OCI-LY7 (cell line): ENCODE results near the gene MAPK6. TPM values are rescaled to one million over a fixed set of nuclear protein-coding genes. Genes with fewer than 3 reads are reported as not detected.
A peak's percentile ranks its signal among the peaks of the same experiment; 100 is the strongest.
"Not testable (repeated sequence)": the region's sequence is repeated elsewhere in the genome, so short reads cannot be mapped to it uniquely, and the experiment has no call there.

Experiments
- BruUV-seq: library from RNA; stranded (reverse); fragments of 400-500 nt; replicated peaks from 2 replicates; lab custom pipeline; 2021; lab: Mats Ljungman, UMichigan
- CTCF ChIA-PET: fragments of 300-600 bp; sonication (Branson Sonifier 250); formaldehyde crosslinking; loops from one replicate; lab custom pipeline; 2022; ENCODE audit warnings: antibody characterized with exemption; ENCODE audit not compliant: unreplicated experiment; lab: Charles Lee
- POLR2A ChIA-PET: fragments of 300-600 bp; sonication (Branson Sonifier 250); formaldehyde crosslinking; loops from one replicate; lab custom pipeline; 2022; ENCODE audit warnings: antibody characterized with exemption; lab: Charles Lee
- DNase-seq: peaks from one replicate; pipeline ENCODE4 v3.0.0-alpha.2; 2015; ENCODE audit warnings: low spot score
- H2AFZ ChIP-seq: fragments of 200-600 bp; sonication (generic), shearing (Covaris generic); 2 replicates; pipeline ENCODE4 v1.6.1; 2014; ENCODE audit warnings: mild to moderate bottlenecking, antibody characterized with exemption, low read length, moderate library complexity
- H3K27ac ChIP-seq: fragments of 200-600 bp; sonication (generic); 2 replicates; pipeline ENCODE4 v1.5.1; 2014; ENCODE audit warnings: mixed run types, low read depth, mild to moderate bottlenecking, moderate library complexity, low read length, inconsistent platforms; ENCODE audit not compliant: poor library complexity, severe bottlenecking
- H3K36me3 ChIP-seq: fragments of 200-600 bp; sonication (generic); 2 replicates; pipeline ENCODE4 v1.6.1; 2014; ENCODE audit warnings: mild to moderate bottlenecking, antibody characterized with exemption, low read length, moderate library complexity, mixed read lengths; ENCODE audit not compliant: insufficient read depth
- H3K4me1 ChIP-seq: fragments of 200-600 bp; sonication (generic); 2 replicates; pipeline ENCODE4 v1.5.1; 2014; ENCODE audit warnings: mild to moderate bottlenecking, low read length; ENCODE audit not compliant: insufficient read depth, poor library complexity, severe bottlenecking
- H3K4me2 ChIP-seq: fragments of 200-600 bp; sonication (generic); 2 replicates; pipeline ENCODE4 v1.6.1; 2014; ENCODE audit warnings: mild to moderate bottlenecking, low read length
- H3K4me3 ChIP-seq: fragments of 200-600 bp; sonication (generic); 2 replicates; pipeline ENCODE4 v1.5.1; 2014; ENCODE audit warnings: mild to moderate bottlenecking, low read depth, low read length; ENCODE audit not compliant: poor library complexity, severe bottlenecking
- H3K79me2 ChIP-seq: fragments of 200-600 bp; sonication (generic); 2 replicates; pipeline ENCODE4 v1.6.1; 2016; ENCODE audit warnings: low read depth, mild to moderate bottlenecking, low read length, moderate library complexity, mixed read lengths; ENCODE audit not compliant: insufficient read depth
- H3K9me2 ChIP-seq: fragments of 200-600 bp; sonication (generic); 2 replicates; pipeline ENCODE4 v1.6.1; 2016; ENCODE audit warnings: mild to moderate bottlenecking, low read length, mixed read lengths; ENCODE audit not compliant: insufficient read depth
- H3K9me3 ChIP-seq: fragments of 200-600 bp; sonication (generic); 2 replicates; pipeline ENCODE4 v1.6.1; 2014; ENCODE audit warnings: mild to moderate bottlenecking, mixed run types, low read length, mixed read lengths
- H4K20me1 ChIP-seq: fragments of 200-600 bp; sonication (generic); 2 replicates; pipeline ENCODE4 v1.6.1; 2014; ENCODE audit warnings: mild to moderate bottlenecking, antibody characterized with exemption, low read length, moderate library complexity, mixed read lengths; ENCODE audit not compliant: insufficient read depth
- EZH2phosphoT487 ChIP-seq: fragments of 200-600 bp; sonication (generic); IDR thresholded peaks from 2 replicates; pipeline ENCODE4 v1.6.1; 2018; ENCODE audit warnings: low read depth, borderline replicate concordance, mild to moderate bottlenecking, mixed run types, antibody characterized with exemption, low read length, moderate library complexity, mixed read lengths
- intact Hi-C: fragments of 100-400 bp; cut with micrococcal nuclease; formaldehyde crosslinking; loops from one replicate; pipeline ENCODE4 v1.10.0; 2022; ENCODE audit not compliant: unreplicated experiment
- total RNA-seq, 2 experiments: library from RNA; depleted of rRNA in 1 of 2; stranded (reverse); fragments of >200 nt in 1 of 2; shearing (Covaris generic) in 1 of 2; gene quantifications; 2 replicates each; pipeline ENCODE4 v1.2.3, GENCODE V29; 2014 to 2022
- TF ChIP-seq, protein P1 (sequence below): fragments of 200-600 bp; sonication (generic); conservative IDR thresholded peaks from 2 replicates; pipeline ENCODE4 v1.5.1; 2014; ENCODE audit warnings: mild to moderate bottlenecking, antibody characterized with exemption, low read length, moderate library complexity, mixed read lengths

Gene MAPK6
- total RNA-seq, 2 experiments from 2014 or later, result 19.8 to 49.7 TPM

DNA sequence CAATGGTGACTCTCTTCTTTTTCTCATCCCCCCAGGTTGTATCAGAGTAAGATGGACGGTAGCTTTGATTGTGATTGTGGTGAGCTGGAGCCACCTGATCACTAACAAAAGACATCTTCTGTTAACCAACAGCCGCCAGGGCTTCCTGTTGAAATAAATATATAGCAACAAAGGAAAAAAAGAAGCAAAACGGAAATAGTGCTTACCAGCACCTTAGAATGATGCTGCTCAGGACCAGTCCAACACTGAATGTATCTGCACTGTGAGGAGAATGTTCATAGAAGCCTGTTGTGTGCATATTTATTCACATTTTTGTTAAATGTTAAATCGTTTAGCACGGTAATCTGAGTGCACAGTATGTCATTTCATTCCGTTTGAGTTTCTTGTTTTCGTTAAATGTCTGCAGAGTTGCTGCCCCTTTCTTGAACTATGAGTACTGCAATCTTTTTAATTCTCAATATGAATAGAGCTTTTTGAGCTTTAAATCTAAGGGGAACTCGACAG lies 26.8 kb downstream of the MAPK6 start:
- H4K20me1 ChIP-seq, H3K9me2 ChIP-seq, BruUV-seq, CTCF ChIA-PET, H3K9me3 ChIP-seq: not testable (repeated sequence)
- Histone ChIP-seq H3K27ac (peak overlapping the region; percentile 95), H3K4me1 (peaks cover 59% of the 10 kb centered on the region), H3K36me3 (peaks cover 46% of the 10 kb centered on the region), H3K4me3 (peak overlapping the region; percentile 52), H3K79me2 (peaks cover 73% of the 10 kb centered on the region), H2AFZ (peak overlapping the region; percentile 14; the same call in 1 of the 2 replicates), H3K4me2 (peak overlapping the region; percentile 86)
- POLR2A ChIA-PET, result interaction anchor here (0.6 to 1.6 kb wide), 8 partner anchors 9 to 74 kb away, joined by 3 to 10 read pairs (median 4); no protein-coding TSS in a partner anchor
- intact Hi-C loops, result loop anchor here (1.0 kb wide), 1 partner anchor 26 kb away; no protein-coding TSS in a partner anchor
- TF ChIP-seq, protein P1, sequence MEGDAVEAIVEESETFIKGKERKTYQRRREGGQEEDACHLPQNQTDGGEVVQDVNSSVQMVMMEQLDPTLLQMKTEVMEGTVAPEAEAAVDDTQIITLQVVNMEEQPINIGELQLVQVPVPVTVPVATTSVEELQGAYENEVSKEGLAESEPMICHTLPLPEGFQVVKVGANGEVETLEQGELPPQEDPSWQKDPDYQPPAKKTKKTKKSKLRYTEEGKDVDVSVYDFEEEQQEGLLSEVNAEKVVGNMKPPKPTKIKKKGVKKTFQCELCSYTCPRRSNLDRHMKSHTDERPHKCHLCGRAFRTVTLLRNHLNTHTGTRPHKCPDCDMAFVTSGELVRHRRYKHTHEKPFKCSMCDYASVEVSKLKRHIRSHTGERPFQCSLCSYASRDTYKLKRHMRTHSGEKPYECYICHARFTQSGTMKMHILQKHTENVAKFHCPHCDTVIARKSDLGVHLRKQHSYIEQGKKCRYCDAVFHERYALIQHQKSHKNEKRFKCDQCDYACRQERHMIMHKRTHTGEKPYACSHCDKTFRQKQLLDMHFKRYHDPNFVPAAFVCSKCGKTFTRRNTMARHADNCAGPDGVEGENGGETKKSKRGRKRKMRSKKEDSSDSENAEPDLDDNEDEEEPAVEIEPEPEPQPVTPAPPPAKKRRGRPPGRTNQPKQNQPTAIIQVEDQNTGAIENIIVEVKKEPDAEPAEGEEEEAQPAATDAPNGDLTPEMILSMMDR, result peak; percentile 66
- DNase-seq, result peak; percentile 86

DNA sequence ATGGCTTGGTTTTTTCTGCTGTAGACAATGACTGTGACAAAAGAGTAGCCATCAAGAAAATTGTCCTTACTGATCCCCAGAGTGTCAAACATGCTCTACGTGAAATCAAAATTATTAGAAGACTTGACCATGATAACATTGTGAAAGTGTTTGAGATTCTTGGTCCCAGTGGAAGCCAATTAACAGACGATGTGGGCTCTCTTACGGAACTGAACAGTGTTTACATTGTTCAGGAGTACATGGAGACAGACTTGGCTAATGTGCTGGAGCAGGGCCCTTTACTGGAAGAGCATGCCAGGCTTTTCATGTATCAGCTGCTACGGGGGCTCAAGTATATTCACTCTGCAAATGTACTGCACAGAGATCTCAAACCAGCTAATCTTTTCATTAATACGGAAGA lies 27.5 kb downstream of the MAPK6 start:
- Histone ChIP-seq H3K27ac (peak overlapping the region; percentile 95), H3K4me1 (peaks cover 58% of the 10 kb centered on the region), H3K4me3 (peak overlapping the region; percentile 52), H2AFZ (peak overlapping the region; percentile 14; the same call in 1 of the 2 replicates), H3K36me3 (peaks cover 53% of the 10 kb centered on the region), H3K4me2 (peak overlapping the region; percentile 86), H3K79me2 (peaks cover 67% of the 10 kb centered on the region)
- DNase-seq, CTCF ChIA-PET, intact Hi-C loops, H3K9me3 ChIP-seq, H4K20me1 ChIP-seq, H3K9me2 ChIP-seq: not testable (repeated sequence)
- TSS peak; percentile 65 for BruUV-seq
- POLR2A ChIA-PET, result interaction anchor here (0.6 to 1.6 kb wide), 7 partner anchors 10 to 69 kb away, joined by 3 to 10 read pairs (median 4); no protein-coding TSS in a partner anchor

DNA sequence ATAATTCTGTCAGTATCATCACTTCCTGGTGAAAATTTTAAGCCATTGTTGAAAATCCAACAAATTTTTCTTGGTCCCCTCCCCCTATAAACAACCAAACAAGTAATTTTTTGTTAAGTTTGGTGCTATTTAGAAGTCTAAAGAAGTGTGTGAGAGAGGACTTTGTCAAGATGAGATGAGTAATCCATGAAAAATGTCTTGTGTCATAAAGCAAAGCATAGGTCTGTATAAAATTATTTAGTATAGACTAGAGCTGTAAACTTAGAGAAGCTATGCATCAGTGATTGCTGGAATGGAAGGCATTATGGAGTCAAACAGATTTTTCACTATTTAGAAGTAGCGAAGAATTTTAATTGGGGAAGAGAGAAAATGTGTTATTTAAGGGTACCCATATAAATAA lies 31.4 kb downstream of the MAPK6 start:
- BruUV-seq, result no TSS peak
- no peaks in the 10 kb centered on the region for H3K9me2 ChIP-seq
- H3K4me1 ChIP-seq, result peaks cover 25% of the 10 kb centered on the region
- ChIA-PET POLR2A (no interaction called here), CTCF (no interaction called here)
- H3K4me2 ChIP-seq, result no peak overlapping the region
- peaks cover 28% of the 10 kb centered on the region for H3K79me2 ChIP-seq
- no peak overlapping the region for H3K4me3 ChIP-seq
- H3K27ac ChIP-seq, result no peak overlapping the region
- no peaks in the 10 kb centered on the region for H4K20me1 ChIP-seq
- TF ChIP-seq, protein P1, result no peak
- TF ChIP-seq EZH2phosphoT487, result no peak
- H2AFZ ChIP-seq, result no peak overlapping the region
- H3K36me3 ChIP-seq, result peaks cover 89% of the 10 kb centered on the region
- intact Hi-C loops, result no loop called here
- no peak for DNase-seq
- 0 out of 2 replicates have a peak, but pooled peaks cover 3% of the 10 kb centered on the region for H3K9me3 ChIP-seq
